GM18519 (cell line): Measurements from ENCODE around the gene SHISAL1.

Source experiments
- ATAC-seq: cut with Tn5 transposase; IDR thresholded peaks from one replicate; pipeline ENCODE4 v1.9.1; 2021; ENCODE audit warnings: mild to moderate bottlenecking, moderate library complexity; ENCODE audit not compliant: unreplicated experiment, low FRiP score

SHISAL1 gene

GRCh38 chr22:44214187-44214586, 98.6 kb downstream of the SHISAL1 start:
- no peak for ATAC-seq

GRCh38 chr22:44213489-44214043, 99.2 kb downstream of the SHISAL1 start:
- no peak for ATAC-seq

- no peak for ATAC-seq
Observed at GRCh38 chr22:44212936-44213335, 99.8 kb downstream of the SHISAL1 start.

GRCh38 chr22:44211946-44212930, 100.5 kb downstream of the SHISAL1 start:
- no peak for ATAC-seq

- ATAC-seq: no peak
Observed at GRCh38 chr22:44211256-44211945, 101.3 kb downstream of the SHISAL1 start.

- ATAC-seq: no peak
Observed at GRCh38 chr22:44210722-44211121, 102.0 kb downstream of the SHISAL1 start.

- no peak for ATAC-seq
Observed at GRCh38 chr22:44209343-44209742, 103.4 kb downstream of the SHISAL1 start.

GRCh38 chr22:44207981-44208317, 104.8 kb downstream of the SHISAL1 start:
- ATAC-seq: no peak

- no peak for ATAC-seq
Observed at GRCh38 chr22:44207173-44207980, 105.4 kb downstream of the SHISAL1 start.

GRCh38 chr22:44206696-44207095, 106.1 kb downstream of the SHISAL1 start:
- ATAC-seq: no peak

- no peak for ATAC-seq
Observed at GRCh38 chr22:44206330-44206645, 106.5 kb downstream of the SHISAL1 start.

GRCh38 chr22:44205516-44206329, 107.0 kb downstream of the SHISAL1 start:
- no peak for ATAC-seq

GRCh38 chr22:44204739-44205515, 107.8 kb downstream of the SHISAL1 start:
- no peak for ATAC-seq

- no peak for ATAC-seq
Observed at GRCh38 chr22:44203203-44203602, 109.5 kb downstream of the SHISAL1 start.

GRCh38 chr22:44202261-44202789, 110.4 kb downstream of the SHISAL1 start:
- no peak for ATAC-seq

- ATAC-seq: no peak
Observed at GRCh38 chr22:44201665-44202064, 111.1 kb downstream of the SHISAL1 start.

- ATAC-seq: no peak
Observed at GRCh38 chr22:44200855-44201550, 111.7 kb downstream of the SHISAL1 start.

- no peak for ATAC-seq
Observed at GRCh38 chr22:44200451-44200850, 112.3 kb downstream of the SHISAL1 start.
